HG03060 (cell line): ENCODE results near the gene TSR3.
"Not testable (repeated sequence)": the region's sequence is repeated elsewhere in the genome, so short reads cannot be mapped to it uniquely, and the experiment has no call there.

ENCODE experiments used
- ATAC-seq: cut with Tn5 transposase; IDR thresholded peaks from one replicate; pipeline ENCODE4 v1.9.1; 2021; ENCODE audit warnings: low read depth, moderate number of reproducible peaks; ENCODE audit not compliant: unreplicated experiment

The TSR3 gene

DNA sequence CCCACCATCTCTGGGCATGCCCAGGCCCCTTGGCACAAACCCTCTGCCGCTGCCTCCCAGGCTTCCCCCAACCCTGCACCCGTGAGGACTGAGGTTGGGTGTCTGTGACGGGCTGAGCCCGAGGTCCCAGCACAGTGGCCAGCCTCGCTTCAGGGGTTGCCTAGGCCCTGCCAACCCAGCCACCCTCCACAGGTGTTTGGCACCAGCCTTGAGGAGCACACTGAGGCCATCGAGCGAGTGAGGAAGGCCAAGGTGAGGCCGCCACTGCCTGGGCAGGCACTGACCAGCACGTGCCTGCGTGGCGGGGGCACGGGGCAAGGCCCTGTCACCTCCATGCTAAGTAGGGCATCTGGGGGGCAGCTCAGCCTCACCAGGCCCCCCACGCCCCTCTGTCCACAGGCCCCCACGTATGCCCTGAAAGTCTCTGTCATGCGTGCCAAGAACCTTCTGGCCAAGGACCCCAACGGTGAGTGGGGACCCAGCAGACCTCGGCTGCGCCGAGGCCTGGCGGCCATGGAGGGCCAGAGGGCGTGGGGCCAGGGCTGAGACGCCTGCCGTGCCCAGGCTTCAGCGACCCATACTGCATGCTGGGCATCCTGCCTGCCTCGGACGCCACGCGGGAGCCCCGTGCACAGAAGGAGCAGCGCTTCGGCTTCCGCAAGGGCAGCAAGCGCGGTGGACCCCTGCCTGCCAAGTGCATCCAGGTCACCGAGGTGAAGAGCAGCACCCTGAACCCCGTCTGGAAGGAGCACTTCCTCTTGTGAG, 10.8 kb downstream of the TSR3 start:
- ATAC-seq: no peak

DNA sequence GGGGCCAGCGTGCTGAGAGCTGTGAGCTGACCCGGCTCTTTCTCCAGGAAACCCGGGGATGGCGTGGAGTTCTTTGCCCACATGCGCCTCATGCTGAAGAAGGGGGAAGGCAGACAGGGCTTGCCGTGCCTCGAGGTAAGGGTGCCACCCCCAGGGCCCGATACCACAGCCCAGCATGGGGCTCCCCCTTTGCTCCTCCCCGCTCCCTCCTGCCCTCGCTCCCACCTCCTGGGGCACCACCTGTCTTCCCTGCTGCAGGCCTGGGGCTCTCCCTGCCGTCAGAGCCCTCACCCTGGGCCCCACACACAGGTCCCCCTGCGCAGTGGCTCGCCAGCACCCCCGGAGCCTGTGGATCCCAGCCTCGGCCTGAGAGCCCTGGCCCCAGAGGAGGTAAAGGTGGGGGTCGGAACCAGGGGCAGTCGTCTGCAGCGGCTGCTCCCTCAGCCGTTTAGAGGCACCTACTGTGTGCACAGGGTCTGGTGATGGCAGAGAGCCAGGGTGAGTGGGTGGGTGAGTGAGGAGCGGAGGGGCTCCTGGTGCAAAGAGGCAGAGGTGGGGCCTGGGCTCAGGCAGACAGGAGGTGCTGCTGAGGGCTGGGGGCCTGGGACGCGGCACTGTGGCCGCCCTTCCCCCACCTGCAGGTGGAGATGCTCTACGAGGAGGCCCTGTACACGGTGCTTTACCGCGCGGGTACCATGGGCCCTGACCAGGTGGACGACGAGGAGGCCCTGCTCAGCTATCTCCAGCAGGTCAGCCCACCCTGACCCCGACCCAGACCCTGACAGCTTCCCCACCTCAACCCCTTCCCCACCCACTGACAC, 12.6 kb downstream of the TSR3 start:
- no peak for ATAC-seq

DNA sequence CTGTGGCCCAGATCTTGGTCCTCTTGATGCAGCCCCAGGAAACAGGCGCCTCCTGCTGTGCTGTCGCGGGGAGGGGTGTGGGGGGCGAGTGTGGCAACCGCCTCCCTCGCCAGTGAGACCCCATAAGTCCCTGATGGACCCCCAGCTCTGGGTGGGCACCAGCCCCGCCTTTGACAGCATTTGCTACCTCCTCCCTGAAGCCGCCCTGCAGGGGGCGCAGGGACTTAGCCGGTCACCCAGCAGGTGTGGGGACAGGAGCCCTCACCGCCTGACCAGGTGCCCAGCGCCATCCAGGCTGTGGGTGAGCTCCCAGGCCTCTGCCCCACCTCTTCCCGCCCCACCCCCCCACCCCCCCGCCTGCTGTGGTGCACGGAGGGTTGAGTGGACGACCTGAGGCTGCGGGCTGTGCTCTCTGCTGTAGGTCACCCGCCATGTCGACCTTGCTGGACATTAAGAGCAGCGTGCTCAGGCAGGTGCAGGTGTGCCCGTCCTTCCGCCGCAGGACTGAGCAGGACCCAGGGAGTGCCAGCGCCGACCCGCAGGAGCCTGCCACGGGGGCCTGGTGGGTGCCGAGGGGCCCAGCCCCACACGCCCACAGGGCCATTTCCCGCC, 13.5 kb downstream of the TSR3 start:
- no peak for ATAC-seq

DNA sequence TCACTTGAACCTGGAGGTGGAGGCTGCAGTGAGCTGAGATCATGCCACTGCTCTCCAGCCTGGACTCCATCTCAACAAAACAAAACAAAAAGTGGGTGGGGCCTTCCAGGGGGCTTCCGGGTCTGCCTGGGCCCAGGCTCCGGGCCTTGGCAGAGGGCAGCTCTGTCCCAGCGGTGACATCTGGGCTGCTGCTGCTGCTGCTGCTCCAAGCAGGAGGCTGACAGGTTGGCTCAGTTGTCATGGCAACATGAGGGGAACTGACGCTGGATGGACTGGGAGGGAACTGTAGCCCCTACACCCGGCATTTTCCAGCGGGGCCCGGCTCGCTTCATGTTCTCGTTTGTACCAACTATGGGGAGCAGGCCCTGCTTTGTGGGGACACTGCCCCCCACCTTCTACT, 14.2 kb downstream of the TSR3 start:
- ATAC-seq: no peak

DNA sequence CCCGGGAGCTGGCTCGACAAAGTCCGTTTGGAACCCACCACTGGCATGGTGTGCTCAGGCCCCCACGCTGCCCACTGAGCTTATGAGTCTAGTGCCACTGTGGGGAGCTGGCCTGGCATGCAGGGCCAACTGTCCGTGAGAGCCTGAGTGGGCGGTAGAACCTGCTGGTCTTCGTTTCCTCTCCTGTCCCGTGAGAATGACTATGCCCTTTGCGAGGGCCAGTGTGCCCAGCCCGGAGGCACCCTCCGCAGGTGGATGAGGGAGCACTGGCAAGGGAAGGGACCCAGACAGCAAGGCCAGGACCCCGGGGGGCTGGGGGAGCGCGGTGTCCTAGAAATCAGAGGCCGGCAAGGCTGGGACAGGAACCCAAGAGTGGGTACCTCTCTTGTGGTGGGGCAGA, 15.1 kb downstream of the TSR3 start:
- no peak for ATAC-seq

DNA sequence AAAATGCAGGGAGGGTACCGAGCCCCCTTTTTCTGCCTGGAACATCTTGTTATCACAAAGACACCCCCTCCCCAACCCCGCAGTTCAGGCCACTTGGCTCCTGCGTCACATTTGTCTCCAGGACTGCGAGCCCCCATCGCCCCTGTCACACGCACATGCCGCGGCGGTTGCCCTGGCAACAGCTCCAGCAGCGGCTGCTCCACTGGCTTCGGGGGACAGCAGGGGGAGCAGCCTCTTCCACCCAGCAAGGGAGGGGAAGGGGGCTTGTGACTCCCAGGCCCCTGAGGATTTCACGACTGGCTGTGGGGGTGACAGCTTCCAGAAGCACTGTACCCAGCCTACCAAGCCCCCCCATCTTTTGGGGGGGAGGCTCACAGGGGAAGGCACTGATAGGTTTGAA, 15.7 kb downstream of the TSR3 start:
- ATAC-seq: no peak

DNA sequence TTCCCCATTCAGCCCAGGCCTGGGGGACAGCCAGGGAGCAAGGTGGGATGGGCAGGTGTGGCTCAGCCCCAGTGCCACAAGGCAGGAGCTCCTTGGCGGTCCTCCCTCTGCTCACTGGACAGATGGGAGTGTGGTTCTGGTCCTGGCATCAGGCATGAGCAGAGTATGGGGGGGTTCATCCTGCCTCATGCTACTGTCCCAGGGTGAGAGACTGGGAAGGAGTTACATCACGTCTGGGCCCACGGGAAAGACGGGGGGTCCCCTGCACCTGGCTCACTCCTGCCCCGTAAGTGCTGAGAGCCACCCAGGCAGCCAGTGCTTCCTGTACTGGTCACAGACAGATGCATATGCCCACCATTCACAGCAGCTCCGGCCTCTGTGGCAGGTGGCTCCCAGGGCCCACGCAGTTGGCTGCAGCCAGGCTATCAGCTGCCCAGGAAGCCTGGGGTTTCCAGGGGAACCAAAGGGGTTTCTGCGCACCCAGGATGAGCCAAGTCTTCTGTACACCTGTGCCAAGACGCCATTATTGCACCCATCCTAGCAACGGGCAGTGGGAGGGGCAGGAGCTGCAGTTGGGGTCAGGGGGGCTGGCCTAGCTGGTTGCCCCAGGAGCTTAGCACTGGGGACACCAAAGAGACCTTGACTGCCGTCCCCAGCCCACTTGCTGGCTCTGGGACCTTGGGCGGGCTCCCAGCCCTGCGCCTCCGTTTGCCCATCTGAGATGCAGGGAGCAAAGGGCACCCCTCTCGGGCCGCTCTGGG, 16.3 kb downstream of the TSR3 start:
- ATAC-seq: no peak

DNA sequence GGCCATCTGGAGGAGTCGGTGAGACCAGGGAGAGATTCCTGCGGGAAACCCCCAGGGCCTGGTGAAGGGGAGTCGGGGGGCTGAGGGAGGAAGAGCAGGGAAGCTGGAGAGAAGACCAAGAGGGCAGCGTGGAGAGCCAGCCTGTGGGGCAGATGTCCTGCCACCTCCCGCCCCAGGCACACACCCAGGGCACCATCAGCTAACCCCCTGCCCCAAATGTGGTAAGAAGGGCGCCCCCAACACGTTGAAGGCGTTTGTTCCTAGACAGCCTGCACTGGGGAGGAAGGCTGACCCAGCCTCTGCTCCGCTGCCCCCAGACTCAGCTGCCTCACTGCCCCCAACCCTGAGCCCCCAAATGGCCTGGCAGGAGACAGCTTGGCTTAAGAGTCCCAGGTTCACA, 16.9 kb downstream of the TSR3 start:
- ATAC-seq: no peak

DNA sequence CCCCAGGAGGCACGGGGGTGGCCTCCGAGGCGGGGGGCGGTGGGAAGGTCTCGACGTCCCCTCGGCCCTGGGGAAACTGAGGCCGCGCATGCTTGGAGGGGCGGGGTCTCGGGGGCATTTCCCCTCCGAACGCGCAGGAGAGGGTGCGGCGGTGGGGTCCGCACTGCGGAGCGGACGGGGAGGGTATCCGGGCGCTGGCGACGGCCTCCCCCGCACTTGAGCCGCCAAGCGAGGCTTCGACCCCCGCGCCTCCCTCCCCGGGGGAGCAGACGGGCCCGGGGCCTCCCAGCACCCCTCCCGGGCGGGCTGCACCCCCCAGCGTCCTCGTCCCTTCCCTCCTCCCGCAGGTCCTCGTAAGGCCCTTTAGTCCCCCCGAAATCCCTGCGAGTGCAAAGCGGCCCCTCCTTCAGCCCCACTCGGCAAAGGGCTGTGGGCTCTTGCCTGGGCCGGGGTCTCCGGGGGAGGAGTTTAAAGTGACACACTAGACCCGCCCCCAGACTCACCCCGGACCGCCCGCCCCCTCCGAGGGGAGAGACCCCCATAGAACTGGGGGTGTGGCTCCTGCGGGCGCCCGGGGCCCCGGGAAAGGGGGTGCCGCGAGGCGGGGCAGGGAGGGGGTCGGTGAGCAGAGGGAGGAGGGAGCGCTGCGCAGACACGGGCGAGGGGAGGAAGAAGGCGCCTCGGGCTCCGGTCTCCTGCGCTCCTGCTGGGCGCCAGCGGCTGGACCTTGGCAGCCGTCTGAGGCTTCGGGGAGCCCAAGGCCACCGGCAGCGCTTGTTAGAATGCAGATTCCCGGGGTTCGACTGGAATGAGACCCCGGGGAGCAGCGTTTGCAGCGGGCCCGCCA, 17.6 kb downstream of the TSR3 start:
- no peak for ATAC-seq

DNA sequence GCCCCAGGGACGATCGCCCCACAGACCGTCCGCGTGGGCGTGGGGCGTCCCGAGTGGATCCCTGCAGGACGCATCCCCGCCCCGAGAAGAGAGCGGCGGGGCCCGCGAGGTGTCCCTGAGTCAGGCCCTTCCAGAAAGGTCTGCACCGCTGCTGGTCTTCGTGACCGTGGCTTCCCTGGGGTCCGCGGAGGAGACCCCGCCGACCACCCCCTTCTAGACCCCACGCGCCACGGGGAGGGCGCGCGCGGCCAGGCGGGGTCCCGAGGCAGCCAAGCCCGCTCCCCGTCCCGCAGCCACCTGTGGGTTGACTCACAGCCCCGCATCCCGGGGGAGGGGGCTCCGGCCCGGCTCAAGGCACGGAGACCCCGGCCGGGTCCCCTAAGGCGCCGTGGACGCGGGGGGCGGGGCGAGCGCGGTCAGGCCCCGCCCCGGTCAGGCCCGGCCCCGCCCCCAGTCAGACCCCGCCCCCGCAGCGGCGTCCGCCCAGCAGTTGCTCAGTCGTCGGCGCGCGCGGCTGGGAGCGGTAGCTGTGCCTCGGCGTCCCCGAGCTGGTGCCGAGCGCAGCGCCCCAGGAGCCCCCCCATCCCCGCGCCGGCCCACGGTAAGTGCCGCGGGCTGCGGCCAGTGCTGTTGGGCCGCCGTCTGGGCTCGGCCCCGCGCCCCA, 18.4 kb downstream of the TSR3 start, which contains the start of gene BAIAP3:
BAIAP3 (plus strand) TSS at position 497 of the 664 bp plus-strand sequence. CDS start 4,905 bp downstream, outside the sequence.
- ATAC-seq: no peak

DNA sequence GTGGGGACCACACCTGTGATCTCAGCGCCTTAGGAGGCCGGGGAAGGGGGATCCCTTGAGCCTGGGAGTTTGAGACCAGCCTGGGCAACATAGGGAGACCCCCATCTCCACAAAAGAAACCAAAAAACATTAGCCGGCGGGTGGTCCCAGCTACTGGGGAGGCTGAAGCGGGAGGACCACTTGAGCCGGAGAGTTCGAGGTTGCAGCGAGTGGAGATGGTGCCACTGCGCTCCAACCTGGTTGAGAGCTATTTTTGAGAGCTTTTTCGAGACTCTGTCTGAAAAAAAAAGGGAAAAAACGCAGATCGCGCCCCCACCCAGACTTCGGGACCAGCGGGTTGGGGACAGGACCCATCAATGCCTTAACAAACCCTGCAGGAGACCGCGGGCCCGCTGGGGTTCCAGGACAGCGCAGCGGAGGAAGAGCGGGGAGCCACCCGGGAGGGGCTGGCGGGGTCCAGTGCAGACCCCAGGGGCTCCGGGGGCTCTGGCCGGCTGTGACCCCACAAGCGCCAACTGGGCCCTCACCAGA, 19.0 kb downstream of the TSR3 start:
- no peak for ATAC-seq

DNA sequence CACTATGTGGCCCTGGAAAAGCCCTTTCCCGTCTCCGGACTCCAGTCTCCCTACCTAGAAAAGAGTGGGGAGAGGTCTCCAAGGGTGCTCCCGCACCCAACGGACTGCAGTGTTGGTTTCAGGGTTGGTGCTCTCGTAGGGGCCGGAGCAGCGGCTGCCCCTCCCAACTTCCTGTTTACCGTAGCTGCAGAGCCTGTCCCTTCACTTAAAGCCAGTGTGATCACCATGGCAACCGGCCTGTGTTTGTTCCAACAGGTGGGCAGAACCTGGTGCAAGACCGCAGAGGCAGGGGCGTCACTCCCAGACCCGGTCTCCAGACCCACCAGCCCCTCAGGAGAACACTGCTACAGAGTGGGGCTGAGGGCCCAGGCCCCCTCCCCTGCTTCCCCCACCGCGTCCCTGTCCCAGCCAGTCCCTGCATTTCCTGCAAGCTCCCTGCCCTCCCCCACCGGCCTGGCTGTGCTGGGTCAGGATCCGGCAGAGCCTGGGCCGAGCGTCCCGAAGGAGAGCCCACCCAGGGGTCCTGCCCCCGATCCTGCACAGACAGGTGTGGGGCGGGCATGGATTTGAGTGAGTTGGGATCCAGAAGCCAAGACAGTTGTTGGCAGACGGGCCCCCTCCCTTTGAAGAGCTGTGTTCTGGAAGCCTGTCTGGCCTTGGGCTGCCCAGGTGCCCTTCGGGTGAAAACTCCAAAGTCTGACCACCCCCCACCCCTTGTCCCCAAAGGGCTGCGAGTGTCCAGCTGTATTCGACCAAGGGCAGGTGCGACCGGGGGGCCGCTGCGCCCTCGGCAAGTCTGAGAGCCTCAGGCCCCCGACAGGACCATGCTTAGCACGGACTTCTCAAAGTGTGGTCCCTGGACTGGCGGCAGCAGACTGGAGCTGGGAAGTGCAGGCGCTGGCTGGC, 19.7 kb downstream of the TSR3 start:
- no peak for ATAC-seq

DNA sequence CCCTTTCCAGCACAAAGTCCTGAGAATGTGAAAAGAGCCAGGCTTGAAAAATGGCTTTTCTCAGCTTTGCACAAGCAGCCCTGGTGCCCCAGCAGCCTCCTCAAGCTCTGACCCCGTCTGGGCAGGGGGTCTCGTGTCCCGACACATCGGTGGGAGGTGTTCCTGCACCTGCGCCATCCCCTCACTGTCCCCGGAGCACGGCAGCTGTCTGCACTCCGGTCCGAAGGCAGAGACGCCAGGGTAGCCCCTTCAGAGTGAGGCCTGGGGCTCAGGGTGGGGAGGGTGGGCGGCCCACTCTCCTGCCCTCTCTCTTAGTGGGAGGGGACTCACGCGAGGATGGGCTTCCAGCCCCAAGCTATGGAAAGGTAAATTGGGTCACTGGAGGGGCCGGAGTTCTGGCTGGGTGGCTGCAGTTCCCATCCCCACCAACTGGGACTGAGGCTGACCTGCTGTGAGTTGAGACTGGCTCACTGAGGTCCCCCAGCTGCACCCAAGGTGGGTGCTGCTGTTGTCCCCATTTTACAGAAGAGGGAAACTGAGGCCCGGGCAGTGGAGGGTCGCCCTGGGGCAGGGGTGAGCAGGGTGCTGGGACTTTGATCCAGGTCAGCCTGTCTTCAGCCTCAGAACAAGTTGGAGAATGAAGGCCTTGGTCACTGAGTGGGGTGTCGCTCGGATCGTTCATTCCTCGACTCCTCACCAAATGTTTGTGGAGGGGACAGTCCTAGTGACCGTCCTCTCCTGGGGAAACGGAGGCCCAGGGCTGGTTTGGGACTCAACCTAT, 20.6 kb downstream of the TSR3 start:
- no peak for ATAC-seq

DNA sequence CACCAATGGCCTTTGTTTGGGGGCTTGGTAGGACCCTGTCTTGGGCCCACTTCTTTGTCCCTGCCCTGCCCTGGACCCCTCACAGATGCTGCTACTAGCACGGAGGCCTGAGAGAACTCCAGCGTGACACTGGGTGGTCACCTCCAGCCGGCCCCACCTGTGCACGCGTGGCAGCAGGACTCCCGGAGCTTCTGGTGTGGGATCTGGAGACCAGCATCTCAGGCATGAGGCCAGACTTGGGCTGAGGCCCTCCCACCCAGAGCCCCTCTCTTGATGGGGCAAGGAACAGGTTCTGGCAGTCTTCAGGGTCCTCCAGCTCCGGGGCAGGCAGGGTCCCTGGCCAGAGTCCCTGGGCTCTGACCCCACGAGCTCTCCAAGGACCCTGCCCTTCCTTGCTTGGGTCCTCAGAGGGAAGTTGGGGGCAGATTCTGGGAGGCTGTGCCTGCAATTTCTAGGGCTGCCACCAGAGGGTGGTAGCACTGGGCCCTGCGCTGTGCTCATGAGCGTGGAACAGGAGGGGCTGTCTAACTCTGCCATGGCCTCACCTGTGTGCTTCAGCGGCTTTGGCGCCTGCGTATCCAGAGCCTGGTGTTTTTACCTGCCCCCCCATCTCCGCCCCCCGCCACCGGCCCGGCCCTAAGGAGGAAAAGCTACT, 21.3 kb downstream of the TSR3 start:
- no peak for ATAC-seq

DNA sequence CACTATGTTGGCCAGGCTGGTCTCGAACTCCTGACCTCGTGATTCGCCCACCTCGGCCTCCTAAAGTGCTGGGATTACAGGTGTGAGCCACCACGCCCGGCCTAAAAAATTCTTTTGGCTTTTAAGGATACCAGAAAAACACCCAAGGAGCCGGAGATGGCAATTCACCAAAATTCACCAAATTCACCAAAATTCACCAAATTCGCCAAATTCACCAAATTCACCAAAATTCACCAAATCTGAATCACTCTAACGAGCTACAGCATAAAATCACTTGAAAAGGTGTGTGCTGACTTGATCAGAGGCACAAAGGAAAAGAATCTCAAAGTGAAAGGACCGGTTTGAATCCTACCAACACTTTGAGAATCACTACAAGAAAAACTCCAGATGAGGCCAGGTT, 22.7 kb downstream of the TSR3 start:
- not testable (repeated sequence) for ATAC-seq

DNA sequence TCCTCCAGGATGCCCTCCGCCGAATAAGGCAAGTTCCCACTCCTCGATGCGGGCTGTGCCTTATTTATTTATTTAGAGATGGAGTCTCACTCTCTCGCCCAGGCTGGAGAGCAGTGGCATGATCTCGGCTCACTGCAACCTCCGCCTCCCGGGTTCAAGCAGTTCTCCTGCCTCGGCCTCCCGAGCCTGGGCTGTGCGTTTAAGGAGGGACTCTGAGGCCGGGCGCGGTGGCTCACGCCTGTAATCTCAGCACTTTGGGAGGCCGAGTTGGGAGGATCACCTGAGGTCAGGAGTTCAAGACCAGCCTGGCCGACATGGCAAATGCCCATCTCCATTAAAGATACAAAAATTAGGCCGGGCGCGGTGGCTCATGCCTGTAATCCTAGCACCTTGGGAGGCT, 23.5 kb downstream of the TSR3 start:
- not testable (repeated sequence) for ATAC-seq

DNA sequence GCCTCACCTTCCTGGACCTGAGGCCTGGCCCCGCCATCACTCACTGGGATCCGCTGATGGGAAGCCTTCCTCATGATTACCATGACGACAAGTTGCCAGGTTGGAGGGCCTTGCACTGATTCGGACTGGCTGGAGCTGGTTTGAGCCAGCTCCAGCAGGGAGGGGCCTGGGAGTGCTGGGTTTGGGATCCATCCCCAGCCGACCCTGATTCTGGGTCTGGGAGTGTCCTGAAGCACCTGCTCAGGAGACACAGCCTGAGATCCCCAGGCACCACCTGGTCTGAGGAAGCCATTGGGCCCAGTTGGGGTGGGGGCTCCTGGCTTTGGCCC, 24.1 kb downstream of the TSR3 start:
- no peak for ATAC-seq
